HL-60 (cell line): ENCODE measurements around the gene KRT82.

ENCODE experiments used
- POLR2AphosphoS5 ChIP-seq: IDR thresholded peaks from 2 replicates; pipeline ENCODE4 v1.6.1; 2012; ENCODE audit warnings: low read depth
- TF ChIP-seq, protein P1 (sequence below): IDR thresholded peaks from one replicate; pipeline ENCODE4 v1.5.1; 2011; ENCODE audit warnings: low read length, control low read depth, inconsistent platforms; ENCODE audit not compliant: insufficient read depth
- TF ChIP-seq, protein P2 (sequence below): IDR thresholded peaks from 2 replicates; pipeline ENCODE4 v1.6.1; 2012; ENCODE audit warnings: low read depth; ENCODE audit not compliant: insufficient replicate concordance

- TF ChIP-seq, protein P1, sequence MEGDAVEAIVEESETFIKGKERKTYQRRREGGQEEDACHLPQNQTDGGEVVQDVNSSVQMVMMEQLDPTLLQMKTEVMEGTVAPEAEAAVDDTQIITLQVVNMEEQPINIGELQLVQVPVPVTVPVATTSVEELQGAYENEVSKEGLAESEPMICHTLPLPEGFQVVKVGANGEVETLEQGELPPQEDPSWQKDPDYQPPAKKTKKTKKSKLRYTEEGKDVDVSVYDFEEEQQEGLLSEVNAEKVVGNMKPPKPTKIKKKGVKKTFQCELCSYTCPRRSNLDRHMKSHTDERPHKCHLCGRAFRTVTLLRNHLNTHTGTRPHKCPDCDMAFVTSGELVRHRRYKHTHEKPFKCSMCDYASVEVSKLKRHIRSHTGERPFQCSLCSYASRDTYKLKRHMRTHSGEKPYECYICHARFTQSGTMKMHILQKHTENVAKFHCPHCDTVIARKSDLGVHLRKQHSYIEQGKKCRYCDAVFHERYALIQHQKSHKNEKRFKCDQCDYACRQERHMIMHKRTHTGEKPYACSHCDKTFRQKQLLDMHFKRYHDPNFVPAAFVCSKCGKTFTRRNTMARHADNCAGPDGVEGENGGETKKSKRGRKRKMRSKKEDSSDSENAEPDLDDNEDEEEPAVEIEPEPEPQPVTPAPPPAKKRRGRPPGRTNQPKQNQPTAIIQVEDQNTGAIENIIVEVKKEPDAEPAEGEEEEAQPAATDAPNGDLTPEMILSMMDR, result no peak
- TF ChIP-seq POLR2AphosphoS5, result no peak
- TF ChIP-seq, protein P2, sequence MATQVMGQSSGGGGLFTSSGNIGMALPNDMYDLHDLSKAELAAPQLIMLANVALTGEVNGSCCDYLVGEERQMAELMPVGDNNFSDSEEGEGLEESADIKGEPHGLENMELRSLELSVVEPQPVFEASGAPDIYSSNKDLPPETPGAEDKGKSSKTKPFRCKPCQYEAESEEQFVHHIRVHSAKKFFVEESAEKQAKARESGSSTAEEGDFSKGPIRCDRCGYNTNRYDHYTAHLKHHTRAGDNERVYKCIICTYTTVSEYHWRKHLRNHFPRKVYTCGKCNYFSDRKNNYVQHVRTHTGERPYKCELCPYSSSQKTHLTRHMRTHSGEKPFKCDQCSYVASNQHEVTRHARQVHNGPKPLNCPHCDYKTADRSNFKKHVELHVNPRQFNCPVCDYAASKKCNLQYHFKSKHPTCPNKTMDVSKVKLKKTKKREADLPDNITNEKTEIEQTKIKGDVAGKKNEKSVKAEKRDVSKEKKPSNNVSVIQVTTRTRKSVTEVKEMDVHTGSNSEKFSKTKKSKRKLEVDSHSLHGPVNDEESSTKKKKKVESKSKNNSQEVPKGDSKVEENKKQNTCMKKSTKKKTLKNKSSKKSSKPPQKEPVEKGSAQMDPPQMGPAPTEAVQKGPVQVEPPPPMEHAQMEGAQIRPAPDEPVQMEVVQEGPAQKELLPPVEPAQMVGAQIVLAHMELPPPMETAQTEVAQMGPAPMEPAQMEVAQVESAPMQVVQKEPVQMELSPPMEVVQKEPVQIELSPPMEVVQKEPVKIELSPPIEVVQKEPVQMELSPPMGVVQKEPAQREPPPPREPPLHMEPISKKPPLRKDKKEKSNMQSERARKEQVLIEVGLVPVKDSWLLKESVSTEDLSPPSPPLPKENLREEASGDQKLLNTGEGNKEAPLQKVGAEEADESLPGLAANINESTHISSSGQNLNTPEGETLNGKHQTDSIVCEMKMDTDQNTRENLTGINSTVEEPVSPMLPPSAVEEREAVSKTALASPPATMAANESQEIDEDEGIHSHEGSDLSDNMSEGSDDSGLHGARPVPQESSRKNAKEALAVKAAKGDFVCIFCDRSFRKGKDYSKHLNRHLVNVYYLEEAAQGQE, result no peak
These were observed 18.3 kb downstream of the KRT82 start for GRCh38 chr12:52387859-52388258.
